IMR-90 (cell line): Measurements from ENCODE around the gene LTC4S. TPM values are rescaled to one million over a fixed set of nuclear protein-coding genes. Genes with fewer than 3 reads are reported as not detected.

Experiments used
- ATAC-seq: fragments of 200-7000 bp; cut with Tn5 transposase; 2 replicates; pipeline ENCODE4 v1.9.1; 2020; ENCODE audit warnings: low read depth, mild to moderate bottlenecking, moderate library complexity
- BruUV-seq: library from RNA; stranded (reverse); fragments of 400-500 nt; replicated peaks from 2 replicates; lab custom pipeline; 2021; lab: Mats Ljungman, UMichigan
- CTCF ChIA-PET: fragments of 300-600 bp; formaldehyde crosslinking; extraction: SDS; loops from one replicate; lab custom pipeline; 2021; ENCODE audit warnings: antibody characterized with exemption; lab: Yijun Ruan, JAX
- POLR2A ChIA-PET: fragments of 300-600 bp; sonication (Branson Sonifier 250); formaldehyde crosslinking; loops from one replicate; lab custom pipeline; 2022; ENCODE audit warnings: antibody characterized with exemption; ENCODE audit not compliant: unreplicated experiment; lab: Charles Lee
- DNase-seq: peaks from one replicate; pipeline ENCODE4 v3.0.0; 2013
- H2AFZ ChIP-seq: replicated peaks from 2 replicates; pipeline ENCODE3; 2013; ENCODE audit warnings: low read length, mild to moderate bottlenecking; ENCODE audit not compliant: poor library complexity
- H2AK5ac ChIP-seq: 2 replicates; pipeline ENCODE4 v1.6.1; 2013; ENCODE audit warnings: low read depth, low read length, inconsistent platforms
- H2AK9ac ChIP-seq: replicated peaks from 2 replicates; pipeline ENCODE3; 2013; ENCODE audit warnings: mild to moderate bottlenecking, low read depth, low read length, moderate library complexity; ENCODE audit not compliant: poor library complexity
- H2BK120ac ChIP-seq: 2 replicates; pipeline ENCODE4 v1.6.1; 2013; ENCODE audit warnings: low read depth, low read length, inconsistent platforms
- H2BK15ac ChIP-seq: 3 replicates; pipeline ENCODE4 v1.6.1; 2013; ENCODE audit warnings: low read depth, low read length, inconsistent platforms
- H2BK20ac ChIP-seq: 2 replicates; pipeline ENCODE4 v1.6.1; 2013; ENCODE audit warnings: low read depth, mild to moderate bottlenecking, inconsistent platforms, low read length, moderate library complexity
- H2BK5ac ChIP-seq: 2 replicates; pipeline ENCODE4 v1.6.1; 2013; ENCODE audit warnings: mild to moderate bottlenecking, low read depth, low read length, inconsistent platforms; ENCODE audit not compliant: poor library complexity, severe bottlenecking
- H3K14ac ChIP-seq: replicated peaks from 2 replicates; pipeline ENCODE4 v1.6.1; 2013; ENCODE audit warnings: low read depth, low read length, inconsistent platforms
- H3K18ac ChIP-seq: 2 replicates; pipeline ENCODE4 v1.6.1; 2013; ENCODE audit warnings: low read depth, low read length, control low read depth
- H3K23ac ChIP-seq: 2 replicates; pipeline ENCODE4 v1.6.1; 2013; ENCODE audit warnings: low read depth, low read length, inconsistent platforms
- H3K27ac ChIP-seq: 2 replicates; pipeline ENCODE4 v1.5.1; 2013; ENCODE audit warnings: mild to moderate bottlenecking, control low read depth, low read length; ENCODE audit not compliant: insufficient read depth
- H3K27me3 ChIP-seq: 2 replicates; pipeline ENCODE4 v1.6.1; 2013; ENCODE audit warnings: low read length; ENCODE audit not compliant: control insufficient read depth, insufficient read depth
- H3K36me3 ChIP-seq: 2 replicates; pipeline ENCODE4 v1.6.1; 2013; ENCODE audit warnings: low read length, mixed read lengths; ENCODE audit not compliant: control insufficient read depth, insufficient read depth
- H3K4ac ChIP-seq: 2 replicates; pipeline ENCODE4 v1.6.1; 2013; ENCODE audit warnings: low read depth, low read length, inconsistent platforms
- H3K4me1 ChIP-seq: 2 replicates; pipeline ENCODE4 v1.6.1; 2013; ENCODE audit warnings: low read length, mixed read lengths; ENCODE audit not compliant: control insufficient read depth, insufficient read depth
- H3K4me2 ChIP-seq: 2 replicates; pipeline ENCODE4 v1.6.1; 2013; ENCODE audit warnings: low read depth, mild to moderate bottlenecking, control low read depth, low read length, moderate library complexity
- H3K4me3 ChIP-seq: 2 replicates; pipeline ENCODE4 v1.5.1; 2013; ENCODE audit warnings: low read depth, mild to moderate bottlenecking, control low read depth, low read length, moderate library complexity; ENCODE audit not compliant: insufficient read depth
- H3K56ac ChIP-seq: 2 replicates; pipeline ENCODE4 v1.6.1; 2013; ENCODE audit warnings: low read length, inconsistent platforms; ENCODE audit not compliant: insufficient read depth; ENCODE audit errors: extremely low read depth
- H3K79me1 ChIP-seq, 2 experiments: 2 replicates each; pipeline ENCODE4 v1.6.1; 2013; ENCODE audit warnings: low read length in 2 of 2, inconsistent platforms in 1 of 2, low read depth in 1 of 2
- H3K9ac ChIP-seq: 2 replicates; pipeline ENCODE4 v1.6.1; 2013; ENCODE audit warnings: low read depth, low read length, control low read depth
- H3K9me1 ChIP-seq: 2 replicates; pipeline ENCODE4 v1.6.1; 2013; ENCODE audit warnings: low read length, inconsistent platforms; ENCODE audit not compliant: insufficient read depth
- H3K9me3 ChIP-seq: 2 replicates; pipeline ENCODE4 v1.6.1; 2013; ENCODE audit warnings: low read length; ENCODE audit not compliant: control insufficient read depth, insufficient read depth
- H4K20me1 ChIP-seq: 2 replicates; pipeline ENCODE4 v1.6.1; 2013; ENCODE audit warnings: low read length, inconsistent platforms; ENCODE audit not compliant: insufficient read depth
- H4K5ac ChIP-seq: 2 replicates; pipeline ENCODE4 v1.6.1; 2013; ENCODE audit warnings: mild to moderate bottlenecking, low read depth, low read length, control low read depth
- H4K8ac ChIP-seq, 2 experiments: 2 replicates each; pipeline ENCODE4 v1.6.1; 2013; ENCODE audit warnings: low read depth in 2 of 2, low read length in 2 of 2, control low read depth in 1 of 2, inconsistent platforms in 1 of 2
- H4K91ac ChIP-seq: 2 replicates; pipeline ENCODE4 v1.6.1; 2013; ENCODE audit warnings: low read depth, low read length, inconsistent platforms; ENCODE audit not compliant: insufficient read depth
- FOS ChIP-seq: fragments of 150-350 bp; IDR thresholded peaks from 2 replicates; pipeline ENCODE4 v1.6.1; 2016; ENCODE audit warnings: low read depth, low read length
- MAFK ChIP-seq: IDR thresholded peaks from 2 replicates; pipeline ENCODE4 v1.6.1; 2012; ENCODE audit warnings: low read depth, low read length, improper control_type of control experiment
- MAZ ChIP-seq: IDR thresholded peaks from 2 replicates; pipeline ENCODE4 v1.6.1; 2012; ENCODE audit warnings: low read depth, mild to moderate bottlenecking, low read length, improper control_type of control experiment, moderate library complexity, borderline replicate concordance
- POLR2A ChIP-seq: IDR thresholded peaks from 2 replicates; pipeline ENCODE4 v1.6.1; 2012; ENCODE audit warnings: mild to moderate bottlenecking, low read depth, low read length
- RCOR1 ChIP-seq: IDR thresholded peaks from 2 replicates; pipeline ENCODE4 v1.6.1; 2012; ENCODE audit warnings: mild to moderate bottlenecking, low read length, improper control_type of control experiment; ENCODE audit not compliant: insufficient replicate concordance
- RFX5 ChIP-seq: IDR thresholded peaks from 2 replicates; pipeline ENCODE4 v1.8.0; 2012; ENCODE audit warnings: low read depth, mild to moderate bottlenecking, low read length, moderate library complexity
- WGBS, 2 experiments: methylation state at CpG; one replicate each; pipeline versions ENCODE4 v1.1.5 to v1.1.7; 2013; ENCODE audit warnings: missing lambda C conversion rate in 2 of 2; ENCODE audit not compliant: insufficient read length in 1 of 2; ENCODE audit errors: extremely low coverage in 2 of 2; 5-methylcytosine and 5-hydroxymethylcytosine counted together
- dilution Hi-C: fragments of 300-500 bp; cut with HindIII; formaldehyde crosslinking; loops from one replicate; pipeline ENCODE4 v1.14.3; 2018; ENCODE audit warnings: low sequenced_read_pairs; ENCODE audit not compliant: unreplicated experiment
- in situ Hi-C: fragments of 300-500 bp; cut with MboI; formaldehyde crosslinking; loops from 3 replicates; pipeline ENCODE4 v1.14.3; 2019; ENCODE audit warnings: low sequenced_read_pairs, inconsistent platforms, mixed read lengths
- intact Hi-C: fragments of 100-400 bp; cut with micrococcal nuclease; formaldehyde crosslinking; loops from 2 replicates; pipeline ENCODE4 v1.10.0; 2022
- polyA plus RNA-seq, 3 experiments: library from polyadenylated mRNA; depleted of rRNA; stranded (reverse); fragments of >200 nt; gene quantifications; 2 replicates each; pipeline ENCODE4 v1.2.3, GENCODE V29; 2012; ENCODE audit warnings: low replicate concordance in 1 of 3
- total RNA-seq: library from RNA; depleted of rRNA; stranded (reverse); fragments of >200 nt; gene quantifications from 2 replicates; pipeline ENCODE4 v1.2.3, GENCODE V29; 2012
- TF ChIP-seq, protein P1 (sequence below): fragments of 150-350 bp; IDR thresholded peaks from 2 replicates; pipeline ENCODE4 v1.6.1; 2016; ENCODE audit warnings: low read depth, mild to moderate bottlenecking, low read length, moderate library complexity, borderline replicate concordance

Gene LTC4S
- total and polyA plus RNA-seq, 2 of the 4 experiments (the other 2 are of a cell fraction) = 0.72 TPM; not detected in 1

DNA sequence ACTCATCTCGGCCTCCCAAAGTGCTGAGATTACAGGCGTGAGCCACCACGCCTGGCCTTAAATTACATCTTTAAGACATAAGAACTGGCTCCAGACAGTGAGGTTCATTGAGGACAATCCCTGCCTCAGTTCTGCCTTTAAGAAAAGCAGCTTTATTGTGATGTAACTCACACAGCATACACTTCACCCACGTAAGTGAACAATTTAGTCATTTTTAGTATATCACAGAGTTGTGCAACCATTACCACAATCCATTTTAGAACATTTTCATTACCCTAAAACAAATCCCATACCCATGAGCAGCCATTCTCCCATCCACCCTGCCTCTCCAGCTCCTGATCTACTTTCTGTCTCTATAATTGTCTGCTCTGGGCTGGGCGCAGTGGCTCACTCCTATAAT, 24.0 kb upstream of the LTC4S start:
- Histone ChIP-seq H3K4me3 (no peak overlapping the region), H4K8ac (no peak overlapping the region), H2AK9ac (no peak overlapping the region), H2BK120ac (no peak overlapping the region), H2BK5ac (no peak overlapping the region), H3K23ac (no peak overlapping the region), H2AFZ (no peak overlapping the region), H3K9me1 (peaks cover 7% of the 10 kb centered on the region), H3K4me2 (no peak overlapping the region), H4K20me1 (peaks cover 17% of the 10 kb centered on the region), H2BK20ac (no peak overlapping the region), H2BK15ac (no peak overlapping the region), H3K4me1 (peaks cover 17% of the 10 kb centered on the region), H3K27me3 (no peaks in the 10 kb centered on the region), H3K56ac (no peak overlapping the region), H3K9ac (no peak overlapping the region), H3K18ac (no peak overlapping the region), H3K79me1 (peaks cover 32 to 70% of the 10 kb centered on the region in 2 experiments), H3K14ac (no peak overlapping the region), H4K91ac (no peak overlapping the region), H3K4ac (no peak overlapping the region), H3K9me3 (no peaks in the 10 kb centered on the region), H3K27ac (no peak overlapping the region), H4K5ac (no peak overlapping the region), H2AK5ac (no peak overlapping the region), H3K36me3 (peaks cover 68% of the 10 kb centered on the region)
- POLR2A ChIA-PET = no interaction called here
- no TSS peak for BruUV-seq
- CTCF ChIA-PET = interaction anchor here (0.6 kb wide), 1 partner anchor 229 kb away, joined by 4 read pairs; no protein-coding TSS in a partner anchor
- intact Hi-C loops (no loop called here), in situ Hi-C loops (no loop called here), dilution Hi-C loops (no loop called here)
- DNase-seq (no peak), ATAC-seq (no peak)
- WGBS, 2 experiments = no CpG with 5 or more reads among the region's 5 CpGs
- TF ChIP-seq POLR2A (no peak), MAZ (no peak), RFX5 (no peak), MAFK (no peak), FOS (no peak), RCOR1 (no peak)
- TF ChIP-seq, protein P1, sequence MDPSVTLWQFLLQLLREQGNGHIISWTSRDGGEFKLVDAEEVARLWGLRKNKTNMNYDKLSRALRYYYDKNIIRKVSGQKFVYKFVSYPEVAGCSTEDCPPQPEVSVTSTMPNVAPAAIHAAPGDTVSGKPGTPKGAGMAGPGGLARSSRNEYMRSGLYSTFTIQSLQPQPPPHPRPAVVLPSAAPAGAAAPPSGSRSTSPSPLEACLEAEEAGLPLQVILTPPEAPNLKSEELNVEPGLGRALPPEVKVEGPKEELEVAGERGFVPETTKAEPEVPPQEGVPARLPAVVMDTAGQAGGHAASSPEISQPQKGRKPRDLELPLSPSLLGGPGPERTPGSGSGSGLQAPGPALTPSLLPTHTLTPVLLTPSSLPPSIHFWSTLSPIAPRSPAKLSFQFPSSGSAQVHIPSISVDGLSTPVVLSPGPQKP = no peak
